GM18526 (cell line): ENCODE measurements around the gene DMC1.

Experiments
- POLR2A ChIP-seq: IDR thresholded peaks from 3 replicates; pipeline ENCODE4 v1.6.1; 2011; ENCODE audit not compliant: insufficient read length; ENCODE audit errors: extremely low read depth

The DMC1 gene

DNA sequence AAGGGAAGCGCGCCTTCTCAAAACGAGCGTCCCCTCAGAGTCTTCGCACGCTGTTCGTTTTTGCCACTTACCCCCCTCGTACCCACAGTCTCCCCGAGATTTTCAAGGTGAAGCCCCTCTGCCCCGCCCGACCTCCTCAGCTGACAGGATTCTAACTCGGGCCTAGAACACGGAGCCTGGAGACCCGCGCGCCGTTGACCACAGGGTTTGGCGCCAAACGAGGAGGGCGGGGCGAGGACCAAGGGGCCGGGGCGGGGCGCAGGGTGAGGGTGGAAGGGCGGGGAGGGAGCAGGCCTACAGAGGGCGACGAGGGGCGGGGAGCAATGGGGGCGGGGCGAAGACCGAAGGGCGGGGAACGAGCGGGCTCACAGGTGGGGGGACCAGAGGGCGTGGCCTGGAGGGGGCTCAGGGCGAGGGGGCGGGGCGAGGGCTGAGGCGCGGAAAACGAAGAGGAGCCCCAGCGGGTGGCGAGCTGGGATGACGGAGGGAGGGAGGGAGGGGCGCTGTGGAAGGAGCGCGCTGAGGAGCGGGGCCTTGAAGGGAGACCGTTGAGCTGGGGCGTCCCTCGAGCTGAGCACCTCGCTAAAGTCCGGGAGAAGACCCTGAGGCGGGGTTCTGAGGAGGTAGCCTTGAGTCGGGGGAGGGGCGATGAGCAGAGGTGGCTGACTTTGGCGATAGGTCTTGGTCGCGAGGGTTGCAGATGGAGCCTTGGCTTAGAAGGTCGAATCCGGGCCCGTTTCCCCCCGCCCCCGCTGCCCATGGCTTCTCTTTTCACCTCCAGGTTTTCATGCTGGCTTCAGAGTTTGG lies at the start of gene DMC1:
TSS of gene DMC1 (minus strand) at position 212 of the 807 bp plus-strand sequence. CDS start 1,927 bp downstream, outside the sequence.
- TF ChIP-seq POLR2A: peak; percentile 46

DNA sequence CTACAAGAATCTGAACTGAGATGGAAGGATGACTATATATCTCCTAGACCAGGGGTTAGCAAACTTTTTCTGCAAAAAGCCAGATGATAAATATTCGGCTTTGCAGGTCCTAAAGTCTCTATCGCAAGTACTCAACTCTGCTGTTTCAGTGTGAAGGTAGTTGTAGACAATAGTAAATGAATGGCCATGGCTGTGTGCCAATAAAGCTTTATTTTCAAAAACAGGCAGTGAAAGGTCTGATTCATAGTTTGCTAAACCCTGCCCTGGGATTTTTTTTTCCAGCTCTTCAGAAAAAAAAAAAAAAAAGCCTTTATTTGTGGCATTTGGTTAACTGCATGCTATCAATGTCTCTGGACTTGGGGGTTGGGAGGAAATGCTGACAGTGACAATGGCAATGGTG lies 48.7 kb upstream of the DMC1 start:
- no peak for TF ChIP-seq POLR2A

DNA sequence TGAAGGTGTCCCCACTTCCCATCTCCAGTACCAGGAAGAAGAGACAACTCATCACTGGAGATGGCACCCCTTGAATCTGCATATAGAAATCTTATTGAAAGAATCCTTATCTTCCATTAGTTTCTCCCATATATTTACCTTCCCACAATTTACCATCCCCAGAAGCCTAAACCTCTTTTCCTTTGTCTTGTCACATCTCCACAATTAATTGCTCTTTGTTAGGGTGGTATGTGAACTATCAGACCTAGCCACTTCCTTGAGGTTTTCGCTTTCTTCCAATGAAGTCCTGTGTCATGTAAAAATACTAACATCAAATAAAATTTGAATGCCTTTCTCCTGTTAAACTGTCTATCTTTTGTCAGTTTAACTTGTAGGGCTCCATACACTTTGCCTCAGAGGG lies 48.3 kb upstream of the DMC1 start:
- no peak for TF ChIP-seq POLR2A

DNA sequence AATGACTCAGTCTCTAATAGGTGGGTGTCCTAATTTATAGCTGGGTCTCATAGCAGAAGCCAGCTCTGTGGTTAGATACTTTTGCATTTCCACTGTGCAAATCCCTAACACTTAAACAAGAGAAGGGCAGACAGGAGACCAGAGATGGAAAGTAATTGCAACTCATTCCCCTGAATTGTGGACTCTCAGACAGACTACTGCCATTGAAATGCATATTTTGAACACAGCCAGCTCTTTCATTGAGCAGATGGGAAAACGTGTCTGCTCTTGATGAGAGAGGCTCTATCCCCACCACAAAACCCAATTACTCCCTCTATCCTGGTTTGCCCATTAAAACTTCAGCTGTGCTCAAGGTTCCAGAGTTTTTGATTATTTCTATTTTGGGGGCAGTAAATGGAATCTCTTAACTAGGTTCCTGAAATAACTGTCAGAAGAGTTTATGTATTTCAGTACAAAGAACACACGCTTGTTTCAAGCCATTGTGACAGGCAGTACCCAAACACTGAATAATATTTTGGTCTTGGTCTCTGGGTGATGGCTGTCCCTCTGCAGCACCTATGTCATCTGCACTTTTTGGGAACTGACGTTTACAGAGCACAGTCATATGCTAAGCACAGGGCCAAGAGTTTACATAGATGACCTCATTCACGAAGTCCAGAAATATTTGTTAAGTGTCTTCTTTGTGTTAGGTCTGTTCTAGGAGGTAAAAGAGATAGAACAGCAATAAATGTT lies 44.5 kb upstream of the DMC1 start:
- no peak for TF ChIP-seq POLR2A

- no peak for TF ChIP-seq POLR2A
Observed at GRCh38 chr22:38613588-38613987, 43.6 kb upstream of the DMC1 start.

DNA sequence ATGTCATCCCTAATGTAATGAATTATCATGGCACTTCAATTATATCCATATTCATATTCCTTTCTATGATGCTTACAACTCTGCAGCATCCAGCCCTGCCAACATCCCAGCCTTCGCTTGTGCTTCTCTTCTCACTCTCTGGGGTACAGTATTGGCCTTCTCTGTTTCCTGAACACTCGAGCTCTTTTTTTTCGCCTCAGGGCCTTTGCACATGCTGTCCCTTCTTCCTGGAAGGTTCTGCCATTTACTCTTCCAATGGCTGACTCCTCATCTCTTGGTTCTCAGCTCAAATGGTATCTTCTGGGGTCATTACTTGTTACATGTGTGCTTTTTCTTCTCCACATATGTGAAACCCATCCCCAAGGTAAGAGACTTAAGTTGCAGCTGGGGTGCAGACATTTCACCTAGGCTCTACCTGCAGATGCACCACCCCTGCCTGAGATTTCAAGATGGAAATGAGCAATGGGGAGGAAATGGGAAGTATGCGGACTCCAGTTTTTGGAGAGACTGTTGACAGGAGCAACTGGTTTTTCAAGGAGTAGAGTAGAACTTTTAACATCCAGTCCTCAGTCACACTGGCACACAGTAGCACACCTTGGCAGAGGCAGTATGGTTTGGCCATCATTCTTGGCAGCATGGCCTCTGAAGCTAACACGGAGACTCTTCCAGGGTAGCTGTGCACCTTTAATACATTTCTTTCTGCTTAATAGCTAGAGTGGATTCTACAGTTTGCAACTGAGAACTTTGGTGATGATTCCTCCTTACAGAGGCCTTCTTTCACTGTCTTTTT lies 42.4 kb upstream of the DMC1 start:
- no peak for TF ChIP-seq POLR2A

DNA sequence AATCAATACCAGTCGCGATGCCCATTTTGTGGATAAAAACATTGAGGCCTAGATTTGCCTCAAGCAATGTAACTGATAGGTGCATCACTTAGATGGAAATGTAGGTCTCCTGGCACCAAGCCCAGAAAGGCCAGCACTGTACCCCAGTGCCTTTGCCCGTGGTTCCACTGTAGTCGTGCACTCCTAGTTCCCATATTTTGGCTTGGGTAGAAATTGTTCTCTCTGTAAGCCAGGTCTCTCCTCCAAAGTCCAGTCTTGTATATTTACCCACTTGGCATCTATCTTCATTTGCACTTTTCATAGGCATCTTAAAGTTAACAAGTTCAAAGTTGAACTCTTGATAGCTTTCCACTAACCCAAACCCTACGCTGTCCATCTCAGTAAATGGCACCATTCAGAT lies 41.6 kb upstream of the DMC1 start:
- no peak for TF ChIP-seq POLR2A

DNA sequence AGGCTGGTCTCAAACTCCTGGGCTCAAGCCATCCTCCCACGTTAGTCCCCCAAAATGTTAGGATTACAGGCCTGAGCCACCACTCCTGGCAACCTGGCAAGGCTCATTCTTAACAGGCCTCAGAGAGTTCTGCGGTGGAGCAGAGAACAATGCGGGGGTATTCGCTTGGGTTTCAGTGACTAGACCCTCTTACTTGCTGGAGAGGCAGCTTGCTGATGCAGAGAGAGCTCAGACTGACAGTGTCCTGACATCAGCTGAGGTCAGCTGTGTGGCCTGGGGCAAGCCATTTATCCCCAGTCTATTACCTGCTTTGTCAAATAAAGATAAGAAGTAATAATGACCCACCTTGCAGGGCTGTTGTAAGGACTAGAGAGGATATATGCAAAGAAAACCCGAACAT lies 40.3 kb upstream of the DMC1 start:
- no peak for TF ChIP-seq POLR2A

DNA sequence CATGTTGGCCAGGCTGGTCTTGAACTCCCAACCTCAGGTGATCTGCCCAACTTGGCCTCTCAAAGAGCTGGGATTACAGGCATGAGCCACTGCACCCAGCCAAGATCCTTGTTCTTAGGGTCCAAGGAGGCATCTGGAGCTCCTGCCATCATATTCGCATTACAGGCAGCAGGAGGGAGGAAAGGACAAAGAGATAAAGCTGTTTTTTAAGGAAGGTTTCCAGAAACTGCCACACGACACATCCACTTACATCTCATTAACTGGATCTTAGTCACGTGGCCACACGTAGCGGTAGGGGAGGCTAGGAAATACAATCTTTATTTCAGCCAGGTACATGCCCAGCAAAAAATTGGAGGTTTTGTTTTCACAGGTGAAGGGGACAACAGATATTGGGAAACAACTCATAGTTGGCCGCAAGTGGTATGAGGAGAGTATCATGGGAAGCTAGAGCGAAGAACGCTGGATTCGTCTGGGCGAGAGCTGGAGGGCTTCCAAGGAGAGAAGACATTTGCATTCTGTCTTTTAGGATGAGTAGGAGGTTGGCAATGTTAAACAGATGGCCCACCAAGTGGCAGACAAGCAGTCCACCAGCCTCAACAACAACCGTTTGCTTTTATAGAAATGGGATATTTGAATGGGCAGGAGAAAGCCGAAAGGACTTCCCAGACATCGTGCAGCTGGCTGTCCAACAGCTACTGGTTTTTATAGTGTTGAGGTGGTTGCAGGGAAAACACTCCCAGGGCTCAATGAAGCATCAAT lies 39.2 kb upstream of the DMC1 start:
- no peak for TF ChIP-seq POLR2A

DNA sequence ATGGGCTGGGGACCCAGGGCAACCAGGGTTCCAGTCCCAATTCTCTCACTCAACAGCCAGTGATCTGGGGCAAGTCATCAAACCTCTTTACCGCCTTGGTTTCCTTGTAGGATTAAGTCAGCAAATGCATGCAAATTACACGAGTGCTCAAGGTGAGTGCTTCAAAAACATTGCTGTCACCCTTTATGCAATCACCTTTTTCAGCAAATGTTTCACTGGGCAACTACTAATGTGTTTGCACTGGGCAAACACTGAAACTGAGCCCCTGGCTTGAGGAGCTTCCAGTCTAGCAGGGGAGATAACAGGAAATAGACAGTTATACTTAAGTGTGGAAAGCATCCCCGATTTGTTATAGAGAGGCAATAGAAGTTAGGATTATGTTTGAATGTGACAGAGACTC lies 37.7 kb upstream of the DMC1 start:
- TF ChIP-seq POLR2A: no peak

DNA sequence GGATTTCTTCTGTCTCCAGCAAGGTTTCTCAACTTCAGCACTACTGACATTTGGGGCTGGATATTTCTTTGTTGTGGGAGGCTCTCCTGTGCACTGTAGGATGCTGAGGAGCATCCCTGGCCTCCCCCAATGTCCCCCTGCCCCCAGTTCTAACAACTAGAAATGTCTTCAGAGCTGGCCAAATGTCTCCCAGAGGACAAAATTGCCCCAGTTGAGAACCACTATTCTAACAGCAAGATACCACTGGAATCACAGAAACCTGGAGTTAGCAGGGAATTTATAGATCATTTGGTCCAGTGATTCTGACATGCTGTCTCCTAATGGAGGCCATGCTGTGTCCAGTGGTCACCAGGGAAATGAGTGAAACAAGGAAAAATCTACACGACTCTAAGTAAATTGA lies 32.2 kb upstream of the DMC1 start:
- no peak for TF ChIP-seq POLR2A

DNA sequence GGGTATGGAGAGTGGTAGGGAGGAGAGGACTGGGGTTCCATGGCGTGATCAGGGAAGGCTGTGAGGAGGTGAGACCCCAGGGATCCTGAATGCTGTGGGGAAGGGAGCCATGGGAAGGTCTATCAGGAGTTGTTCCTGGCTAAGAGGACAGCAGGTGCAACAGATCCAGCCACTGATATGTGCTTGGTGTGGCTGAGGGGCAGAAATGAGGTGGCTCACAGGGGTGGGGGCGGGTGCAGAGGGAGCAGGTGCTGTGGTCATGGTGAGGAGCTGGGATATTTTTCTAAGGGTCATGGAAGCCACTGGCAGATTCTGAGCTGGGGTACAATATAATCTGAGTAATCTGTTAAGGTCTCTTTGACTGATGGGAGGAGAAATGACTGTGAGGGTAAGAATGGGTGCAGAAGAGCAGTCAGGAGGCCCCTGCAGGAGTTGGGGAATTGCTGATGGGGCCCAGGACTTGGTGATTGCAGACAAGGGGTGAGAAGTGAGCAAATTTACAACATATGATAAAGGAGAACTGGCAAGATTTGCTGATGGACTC lies 31.3 kb upstream of the DMC1 start:
- TF ChIP-seq POLR2A: no peak

- TF ChIP-seq POLR2A: no peak
Observed at GRCh38 chr22:38599466-38599865, 29.5 kb upstream of the DMC1 start.

DNA sequence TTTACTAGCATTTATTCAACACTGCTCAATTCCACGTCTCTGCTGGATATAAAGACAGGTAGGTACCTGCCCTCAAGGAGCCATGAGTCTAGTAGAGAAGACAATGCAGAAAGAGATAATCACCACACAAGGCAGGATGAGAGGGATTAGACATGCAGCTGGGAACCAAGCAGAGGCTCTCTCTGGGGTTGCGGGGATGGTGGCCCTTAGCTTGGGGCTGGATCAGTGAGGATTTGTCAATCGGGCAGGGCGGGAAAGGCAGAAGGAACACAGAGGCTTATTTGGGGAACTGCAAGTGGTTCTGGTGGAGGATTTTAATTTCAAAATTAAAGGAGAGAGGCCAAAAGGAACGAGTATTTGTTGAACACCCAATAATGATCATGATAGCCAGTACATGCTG lies 8.5 kb upstream of the DMC1 start:
- TF ChIP-seq POLR2A: no peak

DNA sequence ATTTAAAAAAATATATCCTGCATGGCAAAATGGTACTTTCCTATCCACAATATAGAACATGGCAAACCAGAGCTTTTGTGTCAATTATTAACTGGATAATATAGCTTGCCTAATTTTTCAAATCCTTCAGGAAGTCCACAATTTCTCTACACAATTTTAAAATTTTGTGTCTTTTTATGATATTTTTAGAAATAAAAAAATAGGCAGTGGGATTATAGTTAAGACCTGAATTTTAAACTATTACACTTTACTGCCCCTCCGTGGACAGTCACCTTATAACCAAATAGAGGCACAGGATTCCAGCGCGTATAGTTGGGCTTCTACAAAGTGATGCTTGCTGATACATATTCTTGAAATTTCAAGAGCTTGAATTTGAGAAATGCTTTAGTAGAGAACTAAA lies 2.1 kb upstream of the DMC1 start:
- no peak for TF ChIP-seq POLR2A
